ENCODE data around the gene MAP3K2.
A peak's percentile ranks its signal among the peaks of the same experiment; 100 is the strongest.

Gene MAP3K2

GRCh38 chr2:127386246-127386645 is 1.5 kb downstream of the MAP3K2 start:
- Histone ChIP-seq H3K27ac (no peak overlapping the region), H3K4me3 (peak overlapping the region; percentile 99), H3K36me3 (peaks cover 10% of the 10 kb centered on the region; the same call in 1 of the 2 replicates), H3K27me3 (no peaks in the 10 kb centered on the region), H3K4me2 (peak overlapping the region; percentile 89), H4K20me1 (peaks cover 59% of the 10 kb centered on the region), H3K9ac (peak overlapping the region; percentile 99; the same call in 1 of the 2 replicates), H3K9me3 (no peaks in the 10 kb centered on the region), H3K4me1 (peaks cover 57% of the 10 kb centered on the region)
- TF ChIP-seq Cebpa-rat (IDR thresholded peaks at IDR 0.05) = no peak

- no peak for TF ChIP-seq Cebpa-rat (IDR thresholded peaks at IDR 0.05)
- Histone ChIP-seq H3K36me3 (peaks cover 16% of the 10 kb centered on the region; the same call in 1 of the 2 replicates), H4K20me1 (peaks cover 74% of the 10 kb centered on the region), H3K9me3 (peaks cover 6% of the 10 kb centered on the region; the same call in 1 of the 2 replicates), H3K4me1 (peaks cover 41% of the 10 kb centered on the region), H3K4me2 (peak overlapping the region; percentile 89; the same call in 1 of the 2 replicates), H3K27ac (no peak overlapping the region), H3K4me3 (no peak overlapping the region), H3K27me3 (no peaks in the 10 kb centered on the region), H3K9ac (no peak overlapping the region)
Measured at GRCh38 chr2:127384529-127384928, 3.2 kb downstream of the MAP3K2 start.

GRCh38 chr2:127382831-127383230 is 4.9 kb downstream of the MAP3K2 start:
- no peak overlapping the region for H3K4me2 ChIP-seq
- peaks cover 27% of the 10 kb centered on the region for H3K4me1 ChIP-seq
- peaks cover 74% of the 10 kb centered on the region for H4K20me1 ChIP-seq

GRCh38 chr2:127381762-127382161 is 6.0 kb downstream of the MAP3K2 start:
- Histone ChIP-seq H3K36me3 (peaks cover 31% of the 10 kb centered on the region), H3K4me3 (no peak overlapping the region), H3K27me3 (no peaks in the 10 kb centered on the region), H4K20me1 (peaks cover 70% of the 10 kb centered on the region), H3K4me1 (peaks cover 25% of the 10 kb centered on the region), H3K9ac (no peak overlapping the region), H3K4me2 (no peak overlapping the region), H3K27ac (no peak overlapping the region), H3K9me3 (peaks cover 29% of the 10 kb centered on the region)
- TF ChIP-seq Cebpa-rat (IDR thresholded peaks at IDR 0.05) = no peak

More at GRCh38 chr2:127382831-127383230, 4.9 kb downstream of the MAP3K2 start:
- no peak for TF ChIP-seq Cebpa-rat (IDR thresholded peaks at IDR 0.05)
- no peaks in the 10 kb centered on the region for H3K27me3 ChIP-seq
- H3K9me3 ChIP-seq = peaks cover 18% of the 10 kb centered on the region
- H3K4me3 ChIP-seq = no peak overlapping the region
- no peak overlapping the region for H3K9ac ChIP-seq
- peaks cover 23% of the 10 kb centered on the region for H3K36me3 ChIP-seq
- H3K27ac ChIP-seq = no peak overlapping the region

GRCh38 chr2:127379712-127380355 is 7.9 kb downstream of the MAP3K2 start:
- Histone ChIP-seq H3K27ac (no peak overlapping the region), H4K20me1 (peaks cover 51% of the 10 kb centered on the region), H3K4me2 (no peak overlapping the region), H3K9me3 (peaks cover 48% of the 10 kb centered on the region), H3K36me3 (peaks cover 44% of the 10 kb centered on the region), H3K27me3 (no peaks in the 10 kb centered on the region), H3K4me1 (peaks cover 6% of the 10 kb centered on the region), H3K4me3 (no peak overlapping the region), H3K9ac (no peak overlapping the region)
- TF ChIP-seq Cebpa-rat (IDR thresholded peaks at IDR 0.05) = no peak

- no peak overlapping the region for H3K4me2 ChIP-seq
- H3K27me3 ChIP-seq = no peaks in the 10 kb centered on the region
- H3K4me1 ChIP-seq = no peaks in the 10 kb centered on the region
- peaks cover 49% of the 10 kb centered on the region for H3K36me3 ChIP-seq
- H4K20me1 ChIP-seq = peaks cover 46% of the 10 kb centered on the region
- H3K9me3 ChIP-seq = peaks cover 60% of the 10 kb centered on the region
- no peak for TF ChIP-seq Cebpa-rat (IDR thresholded peaks at IDR 0.05)
- no peak overlapping the region for H3K9ac ChIP-seq
- no peak overlapping the region for H3K27ac ChIP-seq
- no peak overlapping the region for H3K4me3 ChIP-seq
Measured at GRCh38 chr2:127378720-127379119, 9.1 kb downstream of the MAP3K2 start.

GRCh38 chr2:127377262-127377661 is 10.5 kb downstream of the MAP3K2 start:
- Histone ChIP-seq H4K20me1 (peaks cover 46% of the 10 kb centered on the region), H3K4me1 (no peaks in the 10 kb centered on the region), H3K9me3 (peaks cover 74% of the 10 kb centered on the region), H3K27ac (no peak overlapping the region), H3K4me2 (no peak overlapping the region), H3K36me3 (peaks cover 63% of the 10 kb centered on the region), H3K4me3 (no peak overlapping the region), H3K9ac (no peak overlapping the region), H3K27me3 (no peaks in the 10 kb centered on the region)
- TF ChIP-seq Cebpa-rat (IDR thresholded peaks at IDR 0.05) = no peak

- peaks cover 46% of the 10 kb centered on the region for H4K20me1 ChIP-seq
- peaks cover 84% of the 10 kb centered on the region for H3K9me3 ChIP-seq
- H3K27me3 ChIP-seq = no peaks in the 10 kb centered on the region
- H3K4me2 ChIP-seq = no peak overlapping the region
- no peaks in the 10 kb centered on the region for H3K4me1 ChIP-seq
- H3K36me3 ChIP-seq = peaks cover 73% of the 10 kb centered on the region
- H3K9ac ChIP-seq = no peak overlapping the region
- TF ChIP-seq Cebpa-rat (IDR thresholded peaks at IDR 0.05) = no peak
- no peak overlapping the region for H3K4me3 ChIP-seq
- no peak overlapping the region for H3K27ac ChIP-seq
Measured at GRCh38 chr2:127376257-127376656, 11.5 kb downstream of the MAP3K2 start.

GRCh38 chr2:127373362-127374083 is 14.3 kb downstream of the MAP3K2 start:
- no peak overlapping the region for H3K4me2 ChIP-seq
- TF ChIP-seq Cebpa-rat (IDR thresholded peaks at IDR 0.05) = no peak
- H3K4me3 ChIP-seq = no peak overlapping the region
- peaks cover 81% of the 10 kb centered on the region for H3K36me3 ChIP-seq
- no peaks in the 10 kb centered on the region for H3K27me3 ChIP-seq
- no peak overlapping the region for H3K9ac ChIP-seq
- peaks cover 97% of the 10 kb centered on the region for H3K9me3 ChIP-seq
- H3K4me1 ChIP-seq = no peaks in the 10 kb centered on the region
- H4K20me1 ChIP-seq = peaks cover 54% of the 10 kb centered on the region; the same call in 1 of the 2 replicates
- no peak overlapping the region for H3K27ac ChIP-seq

- peaks cover 65% of the 10 kb centered on the region for H3K36me3 ChIP-seq
- no peaks in the 10 kb centered on the region for H3K4me1 ChIP-seq
- peaks cover 74% of the 10 kb centered on the region for H3K9me3 ChIP-seq
- no peaks in the 10 kb centered on the region for H3K27me3 ChIP-seq
- H3K4me3 ChIP-seq = no peak overlapping the region
- no peak for TF ChIP-seq Cebpa-rat (IDR thresholded peaks at IDR 0.05)
- H3K27ac ChIP-seq = no peak overlapping the region
- H4K20me1 ChIP-seq = peaks cover 78% of the 10 kb centered on the region
- H3K9ac ChIP-seq = no peak overlapping the region
- no peak overlapping the region for H3K4me2 ChIP-seq
Measured at GRCh38 chr2:127371037-127371436, 16.7 kb downstream of the MAP3K2 start.

Measured in BLaER1 (cell line).